Liver (tissue), 3 donors: ENCODE results near the gene RNF183.

Source experiments
- GABPA ChIP-seq, 2 donors: IDR thresholded peaks in 1 of 2; conservative IDR thresholded peaks in 1 of 2; 2 replicates each; pipeline ENCODE4 v1.6.1; 2016; ENCODE audit warnings: antibody characterized with exemption in 2 of 2, mild to moderate bottlenecking in 1 of 2, moderate library complexity in 1 of 2
- JUND ChIP-seq, 2 donors: IDR thresholded peaks; 2 replicates each; pipeline ENCODE4 v1.6.1; 2016; ENCODE audit warnings: antibody characterized with exemption in 2 of 2
- RAD21 ChIP-seq, 2 donors: IDR thresholded peaks; 2 replicates each; pipeline ENCODE4 v1.6.1; 2016; ENCODE audit warnings: antibody characterized with exemption in 2 of 2, mild to moderate bottlenecking in 2 of 2
- SP1 ChIP-seq: IDR thresholded peaks from 2 replicates; pipeline ENCODE4 v1.6.1; 2018; ENCODE audit warnings: antibody characterized with exemption, mild to moderate bottlenecking
- TAF1 ChIP-seq: conservative IDR thresholded peaks from 2 replicates; pipeline ENCODE4 v1.6.1; 2016; ENCODE audit warnings: antibody characterized with exemption, mild to moderate bottlenecking
- YY1 ChIP-seq: IDR thresholded peaks from 2 replicates; pipeline ENCODE4 v1.6.1; 2016; ENCODE audit warnings: antibody characterized with exemption, mild to moderate bottlenecking
- TF ChIP-seq, protein P1 (sequence below): fragments of 150-350 bp; IDR thresholded peaks from 2 replicates; pipeline ENCODE4 v1.5.1; 2017; ENCODE audit warnings: improper control_type of control experiment, low read depth, low read length; ENCODE audit not compliant: missing input control
- TF ChIP-seq, protein P2 (sequence below): IDR thresholded peaks from 2 replicates; pipeline ENCODE4 v1.6.1; 2016; ENCODE audit warnings: antibody characterized with exemption, mild to moderate bottlenecking
- TF ChIP-seq, protein P3 (sequence below): IDR thresholded peaks from 2 replicates; pipeline ENCODE4 v1.6.1; 2016; ENCODE audit warnings: antibody characterized with exemption
- donor health status: healthy.
- donor health status: healthy.

DNA sequence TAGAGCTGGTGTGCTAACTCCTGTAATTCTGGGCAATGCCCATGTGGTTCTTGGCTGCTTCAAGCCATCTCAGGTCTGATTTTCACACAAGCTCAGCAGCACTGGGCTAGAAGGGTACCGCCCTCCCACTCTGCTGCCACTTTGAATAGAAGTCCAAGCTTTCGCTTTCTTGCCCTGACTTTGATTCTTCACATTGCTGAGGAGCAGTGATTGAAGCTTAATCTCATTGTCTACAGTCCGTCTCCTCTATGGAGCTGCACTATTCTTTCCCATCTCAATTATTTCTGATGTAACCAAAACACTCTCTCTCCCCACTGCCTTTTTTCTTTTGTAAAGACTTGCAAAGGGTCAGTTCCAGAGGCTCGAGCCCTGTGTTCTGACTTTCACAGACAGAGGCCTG is 12.9 kb upstream of the RNF183 start:
- TF ChIP-seq, protein P1, sequence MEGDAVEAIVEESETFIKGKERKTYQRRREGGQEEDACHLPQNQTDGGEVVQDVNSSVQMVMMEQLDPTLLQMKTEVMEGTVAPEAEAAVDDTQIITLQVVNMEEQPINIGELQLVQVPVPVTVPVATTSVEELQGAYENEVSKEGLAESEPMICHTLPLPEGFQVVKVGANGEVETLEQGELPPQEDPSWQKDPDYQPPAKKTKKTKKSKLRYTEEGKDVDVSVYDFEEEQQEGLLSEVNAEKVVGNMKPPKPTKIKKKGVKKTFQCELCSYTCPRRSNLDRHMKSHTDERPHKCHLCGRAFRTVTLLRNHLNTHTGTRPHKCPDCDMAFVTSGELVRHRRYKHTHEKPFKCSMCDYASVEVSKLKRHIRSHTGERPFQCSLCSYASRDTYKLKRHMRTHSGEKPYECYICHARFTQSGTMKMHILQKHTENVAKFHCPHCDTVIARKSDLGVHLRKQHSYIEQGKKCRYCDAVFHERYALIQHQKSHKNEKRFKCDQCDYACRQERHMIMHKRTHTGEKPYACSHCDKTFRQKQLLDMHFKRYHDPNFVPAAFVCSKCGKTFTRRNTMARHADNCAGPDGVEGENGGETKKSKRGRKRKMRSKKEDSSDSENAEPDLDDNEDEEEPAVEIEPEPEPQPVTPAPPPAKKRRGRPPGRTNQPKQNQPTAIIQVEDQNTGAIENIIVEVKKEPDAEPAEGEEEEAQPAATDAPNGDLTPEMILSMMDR: no peak
- TF ChIP-seq, protein P2, sequence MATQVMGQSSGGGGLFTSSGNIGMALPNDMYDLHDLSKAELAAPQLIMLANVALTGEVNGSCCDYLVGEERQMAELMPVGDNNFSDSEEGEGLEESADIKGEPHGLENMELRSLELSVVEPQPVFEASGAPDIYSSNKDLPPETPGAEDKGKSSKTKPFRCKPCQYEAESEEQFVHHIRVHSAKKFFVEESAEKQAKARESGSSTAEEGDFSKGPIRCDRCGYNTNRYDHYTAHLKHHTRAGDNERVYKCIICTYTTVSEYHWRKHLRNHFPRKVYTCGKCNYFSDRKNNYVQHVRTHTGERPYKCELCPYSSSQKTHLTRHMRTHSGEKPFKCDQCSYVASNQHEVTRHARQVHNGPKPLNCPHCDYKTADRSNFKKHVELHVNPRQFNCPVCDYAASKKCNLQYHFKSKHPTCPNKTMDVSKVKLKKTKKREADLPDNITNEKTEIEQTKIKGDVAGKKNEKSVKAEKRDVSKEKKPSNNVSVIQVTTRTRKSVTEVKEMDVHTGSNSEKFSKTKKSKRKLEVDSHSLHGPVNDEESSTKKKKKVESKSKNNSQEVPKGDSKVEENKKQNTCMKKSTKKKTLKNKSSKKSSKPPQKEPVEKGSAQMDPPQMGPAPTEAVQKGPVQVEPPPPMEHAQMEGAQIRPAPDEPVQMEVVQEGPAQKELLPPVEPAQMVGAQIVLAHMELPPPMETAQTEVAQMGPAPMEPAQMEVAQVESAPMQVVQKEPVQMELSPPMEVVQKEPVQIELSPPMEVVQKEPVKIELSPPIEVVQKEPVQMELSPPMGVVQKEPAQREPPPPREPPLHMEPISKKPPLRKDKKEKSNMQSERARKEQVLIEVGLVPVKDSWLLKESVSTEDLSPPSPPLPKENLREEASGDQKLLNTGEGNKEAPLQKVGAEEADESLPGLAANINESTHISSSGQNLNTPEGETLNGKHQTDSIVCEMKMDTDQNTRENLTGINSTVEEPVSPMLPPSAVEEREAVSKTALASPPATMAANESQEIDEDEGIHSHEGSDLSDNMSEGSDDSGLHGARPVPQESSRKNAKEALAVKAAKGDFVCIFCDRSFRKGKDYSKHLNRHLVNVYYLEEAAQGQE: no peak
- TF ChIP-seq, protein P3, sequence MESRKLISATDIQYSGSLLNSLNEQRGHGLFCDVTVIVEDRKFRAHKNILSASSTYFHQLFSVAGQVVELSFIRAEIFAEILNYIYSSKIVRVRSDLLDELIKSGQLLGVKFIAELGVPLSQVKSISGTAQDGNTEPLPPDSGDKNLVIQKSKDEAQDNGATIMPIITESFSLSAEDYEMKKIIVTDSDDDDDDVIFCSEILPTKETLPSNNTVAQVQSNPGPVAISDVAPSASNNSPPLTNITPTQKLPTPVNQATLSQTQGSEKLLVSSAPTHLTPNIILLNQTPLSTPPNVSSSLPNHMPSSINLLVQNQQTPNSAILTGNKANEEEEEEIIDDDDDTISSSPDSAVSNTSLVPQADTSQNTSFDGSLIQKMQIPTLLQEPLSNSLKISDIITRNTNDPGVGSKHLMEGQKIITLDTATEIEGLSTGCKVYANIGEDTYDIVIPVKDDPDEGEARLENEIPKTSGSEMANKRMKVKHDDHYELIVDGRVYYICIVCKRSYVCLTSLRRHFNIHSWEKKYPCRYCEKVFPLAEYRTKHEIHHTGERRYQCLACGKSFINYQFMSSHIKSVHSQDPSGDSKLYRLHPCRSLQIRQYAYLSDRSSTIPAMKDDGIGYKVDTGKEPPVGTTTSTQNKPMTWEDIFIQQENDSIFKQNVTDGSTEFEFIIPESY: no peak
- TF ChIP-seq RAD21 (IDR thresholded peaks at IDR 0.05) (no peak), JUND (IDR thresholded peaks at IDR 0.05) (no peak), SP1 (no peak), GABPA (IDR thresholded peaks at IDR 0.05 in 1 of 2, conservative IDR thresholded peaks at IDR 0.05 in 1 of 2) (no peak), YY1 (no peak), TAF1 (no peak)
